SK-N-SH treated with all-trans-retinoic acid at 6 μM for 48 hours (cell line): ENCODE results near the gene HDGF.

Experiments
- ATAC-seq: fragments of 200-7000 bp; cut with Tn5 transposase; 3 replicates; pipeline ENCODE4 v1.9.1; 2020; ENCODE audit warnings: mild to moderate bottlenecking, moderate library complexity
- ARNTL ChIP-seq: fragments of 450-650 bp; formaldehyde crosslinking; IDR thresholded peaks from 2 replicates; pipeline ENCODE4 v1.5.0; 2020; ENCODE audit warnings: low read depth, mild to moderate bottlenecking, moderate library complexity, borderline replicate concordance
- BACH2 ChIP-seq: fragments of 250-450 bp; sonication (Bioruptor Pico); IDR thresholded peaks from 2 replicates; pipeline ENCODE4 v1.9.0; 2021; ENCODE audit warnings: mild to moderate bottlenecking, borderline replicate concordance
- CREB5 ChIP-seq: fragments of 250-450 bp; sonication (Bioruptor Pico); IDR thresholded peaks from 2 replicates; pipeline ENCODE4 v1.5.1; 2020; ENCODE audit warnings: low read depth, mild to moderate bottlenecking, moderate library complexity
- CSDC2 ChIP-seq: fragments of 250-450 bp; sonication (Bioruptor Pico); IDR thresholded peaks from 2 replicates; pipeline ENCODE4 v1.5.0; 2020; ENCODE audit warnings: mild to moderate bottlenecking, moderate library complexity
- ESRRG ChIP-seq: fragments of 250-450 bp; sonication (Bioruptor Pico); IDR thresholded peaks from 2 replicates; pipeline ENCODE4 v1.6.1; 2021; ENCODE audit warnings: mild to moderate bottlenecking
- GLIS3 ChIP-seq: fragments of 250-450 bp; sonication (Bioruptor Pico); IDR thresholded peaks from 2 replicates; pipeline ENCODE4 v1.5.0; 2020; ENCODE audit warnings: mild to moderate bottlenecking, moderate library complexity
- OSR1 ChIP-seq: fragments of 250-450 bp; sonication (Bioruptor Pico); IDR thresholded peaks from 2 replicates; pipeline ENCODE4 v1.8.0; 2022; ENCODE audit warnings: moderate library complexity, mild to moderate bottlenecking, inconsistent platforms
- PATZ1 ChIP-seq: fragments of 250-450 bp; sonication (Bioruptor Pico); IDR thresholded peaks from 2 replicates; pipeline ENCODE4 v1.8.0; 2020; ENCODE audit warnings: mild to moderate bottlenecking, moderate library complexity, borderline replicate concordance
- POU6F1 ChIP-seq: fragments of 250-450 bp; sonication (Bioruptor Pico); IDR thresholded peaks from 2 replicates; pipeline ENCODE4 v1.8.0; 2021; ENCODE audit warnings: low read depth, mild to moderate bottlenecking, moderate library complexity, borderline replicate concordance
- PPARA ChIP-seq: fragments of 250-450 bp; sonication (Bioruptor Pico); IDR thresholded peaks from 2 replicates; pipeline ENCODE4 v1.5.0; 2020; ENCODE audit warnings: mild to moderate bottlenecking, borderline replicate concordance
- RARB ChIP-seq: fragments of 250-450 bp; sonication (Bioruptor Pico); IDR thresholded peaks from 2 replicates; pipeline ENCODE4 v1.8.0; 2021; ENCODE audit warnings: mild to moderate bottlenecking, moderate library complexity
- SNAI2 ChIP-seq: fragments of 250-450 bp; sonication (Bioruptor Pico); IDR thresholded peaks from 2 replicates; pipeline ENCODE4 v1.5.0; 2020; ENCODE audit warnings: mild to moderate bottlenecking, moderate library complexity
- TCF4 ChIP-seq: fragments of 250-450 bp; sonication (Bioruptor Pico); IDR thresholded peaks from 2 replicates; pipeline ENCODE4 v1.8.0; 2021; ENCODE audit warnings: mild to moderate bottlenecking, moderate library complexity, borderline replicate concordance
- TOX ChIP-seq: fragments of 250-450 bp; sonication (Bioruptor Pico); IDR thresholded peaks from 2 replicates; pipeline ENCODE4 v1.8.0; 2021; ENCODE audit warnings: mild to moderate bottlenecking, moderate library complexity, borderline replicate concordance
- TSHZ2 ChIP-seq: fragments of 250-450 bp; sonication (Bioruptor Pico); IDR thresholded peaks from 2 replicates; pipeline ENCODE4 v1.5.0; 2020; ENCODE audit warnings: mild to moderate bottlenecking, moderate library complexity
- ZC3H10 ChIP-seq: fragments of 250-450 bp; sonication (Bioruptor Pico); IDR thresholded peaks from 2 replicates; pipeline ENCODE4 v1.5.1; 2021; ENCODE audit warnings: mild to moderate bottlenecking, moderate library complexity
- ZFP3 ChIP-seq: fragments of 250-450 bp; sonication (Bioruptor Pico); IDR thresholded peaks from 2 replicates; pipeline ENCODE4 v1.5.0; 2020; ENCODE audit warnings: mild to moderate bottlenecking, moderate library complexity
- ZFP30 ChIP-seq: fragments of 450-650 bp; formaldehyde crosslinking; IDR thresholded peaks from 2 replicates; pipeline ENCODE4 v1.5.0; 2022; ENCODE audit warnings: mild to moderate bottlenecking, moderate library complexity
- ZNF565 ChIP-seq: fragments of 450-650 bp; formaldehyde crosslinking; conservative IDR thresholded peaks from 2 replicates; pipeline ENCODE4 v1.5.0; 2020; ENCODE audit warnings: low read depth, mild to moderate bottlenecking, moderate library complexity
- ZNF70 ChIP-seq: fragments of 450-650 bp; formaldehyde crosslinking; IDR thresholded peaks from 2 replicates; pipeline ENCODE4 v1.5.0; 2020; ENCODE audit warnings: mild to moderate bottlenecking, moderate library complexity
- ZNF8 ChIP-seq: fragments of 450-650 bp; formaldehyde crosslinking; IDR thresholded peaks from 2 replicates; pipeline ENCODE4 v1.5.0; 2020; ENCODE audit warnings: mild to moderate bottlenecking, moderate library complexity

HDGF gene

GRCh38 chr1:156703741-156704140, 47.7 kb downstream of the HDGF start:
- ATAC-seq, result peak; percentile 14
- 0 out of 2 replicates have a peak, but pooled peaks have one; percentile 11 for TF ChIP-seq ZNF70 (CRISPR knock-in tag)
- no peak for TF ChIP-seq TCF4 (CRISPR knock-in tag)
- TF ChIP-seq, all 23 proteins: peak for 1

- no peak for TF ChIP-seq RARB
- no peak for TF ChIP-seq TOX (CRISPR knock-in tag)
- no peak for TF ChIP-seq SNAI2 (CRISPR knock-in tag)
- no peak for TF ChIP-seq ZNF70 (CRISPR knock-in tag)
- no peak for TF ChIP-seq OSR1 (CRISPR knock-in tag)
- TF ChIP-seq GLIS3 (CRISPR knock-in tag), result no peak
- no peak for TF ChIP-seq ESRRG (CRISPR knock-in tag)
- no peak for TF ChIP-seq PATZ1 (CRISPR knock-in tag)
- TF ChIP-seq ZNF8 (CRISPR knock-in tag), result no peak
- no peak for TF ChIP-seq POU6F1 (CRISPR knock-in tag)
- TF ChIP-seq, all 23 proteins: peak for 0
- ATAC-seq, result no peak
These were observed 48.1 kb downstream of the HDGF start for GRCh38 chr1:156703336-156703735.

- no peak for ATAC-seq
- TF ChIP-seq TSHZ2 (CRISPR knock-in tag) (no peak), CREB5 (CRISPR knock-in tag) (no peak), ZC3H10 (CRISPR knock-in tag) (no peak), TCF4 (CRISPR knock-in tag) (no peak), PATZ1 (CRISPR knock-in tag) (no peak), RARB (no peak), TOX (CRISPR knock-in tag) (no peak), SNAI2 (CRISPR knock-in tag) (no peak), OSR1 (CRISPR knock-in tag) (no peak), ZFP30 (no peak), ZNF565 (CRISPR knock-in tag) (no peak), PPARA (CRISPR knock-in tag) (no peak), POU6F1 (CRISPR knock-in tag) (no peak), ZNF8 (CRISPR knock-in tag) (no peak), ZFP3 (CRISPR knock-in tag) (no peak), CSDC2 (CRISPR knock-in tag) (no peak), ARNTL (CRISPR knock-in tag) (no peak), BACH2 (CRISPR knock-in tag) (no peak), ESRRG (CRISPR knock-in tag) (no peak), ZNF70 (CRISPR knock-in tag) (no peak)
- TF ChIP-seq, all 23 proteins: peak for 0
These were observed 50.5 kb downstream of the HDGF start for GRCh38 chr1:156700736-156701531.
